Astrocyte (in vitro differentiated cells and primary cell): ENCODE measurements around the gene OR56B4.

Experiments
- CTCF ChIP-seq: IDR thresholded peaks from 2 replicates; pipeline ENCODE4 v1.5.1; 2011; ENCODE audit warnings: low read depth, mild to moderate bottlenecking, inconsistent platforms, low read length, moderate library complexity; ENCODE audit not compliant: insufficient read depth
- EZH2 ChIP-seq: IDR thresholded peaks from 2 replicates; pipeline ENCODE4 v1.6.1; 2012; ENCODE audit warnings: mild to moderate bottlenecking, low read length, inconsistent platforms; ENCODE audit not compliant: insufficient read depth

GRCh38 chr11:6151117-6151516, 43.6 kb downstream of the OR56B4 start:
- TF ChIP-seq CTCF (no peak), EZH2 (no peak)
